Activated T-helper 9 cell treated with anti-CD3 and anti-CD28 coated beads, Interleukin-2, amount 50 U/mL, for 16 hours (primary cell): Measurements from ENCODE around the gene PPP1R17.

ENCODE experiments used
- DNase-seq: peaks from one replicate; pipeline ENCODE4 v3.0.0-alpha.2; 2020; ENCODE audit warnings: low read depth

Gene PPP1R17

GRCh38 chr7:31699050-31699449 is 12.0 kb downstream of the PPP1R17 start:
- DNase-seq = no peak

- no peak for DNase-seq
Measured at GRCh38 chr7:31702354-31702753, 15.3 kb downstream of the PPP1R17 start.

- no peak for DNase-seq
Measured at GRCh38 chr7:31705377-31705776, 18.4 kb downstream of the PPP1R17 start.

GRCh38 chr7:31707089-31707488 is 20.1 kb downstream of the PPP1R17 start:
- DNase-seq = no peak

GRCh38 chr7:31710171-31710570 is 23.2 kb downstream of the PPP1R17 start:
- DNase-seq = no peak

GRCh38 chr7:31716355-31716754 is 29.3 kb downstream of the PPP1R17 start:
- no peak for DNase-seq

GRCh38 chr7:31720366-31720765 is 33.4 kb downstream of the PPP1R17 start:
- no peak for DNase-seq

- DNase-seq = no peak
Measured at GRCh38 chr7:31724696-31725095, 37.7 kb downstream of the PPP1R17 start.

GRCh38 chr7:31729195-31729804 is 42.3 kb downstream of the PPP1R17 start:
- no peak for DNase-seq

- no peak for DNase-seq
Measured at GRCh38 chr7:31734456-31734855, 47.4 kb downstream of the PPP1R17 start.

- DNase-seq = no peak
Measured at GRCh38 chr7:31735991-31736982, 49.3 kb downstream of the PPP1R17 start.

GRCh38 chr7:31741852-31742251 is 54.8 kb downstream of the PPP1R17 start:
- DNase-seq = no peak

GRCh38 chr7:31744294-31744874 is 57.4 kb downstream of the PPP1R17 start:
- DNase-seq = no peak

GRCh38 chr7:31747553-31747952 is 60.5 kb downstream of the PPP1R17 start:
- DNase-seq = no peak

GRCh38 chr7:31748084-31748483 is 61.1 kb downstream of the PPP1R17 start:
- DNase-seq = no peak

- no peak for DNase-seq
Measured at GRCh38 chr7:31751726-31752125, 64.7 kb downstream of the PPP1R17 start.
